Measurements from ENCODE around the gene CYBB.

CYBB gene

GRCh38 chrX:37854148-37854547, 74.3 kb downstream of the CYBB start:
- H3K23ac ChIP-seq (ENCODE audit: low read depth, low read length, poor library complexity): no peak overlapping the region
- H2AK5ac ChIP-seq (ENCODE audit: low read depth, low read length): no peak overlapping the region
- H3K36me3 ChIP-seq (replicated peaks in 1 of 2; ENCODE audit: control insufficient read depth in 2 of 2, insufficient read depth in 2 of 2, low read length in 2 of 2): no peaks in the 10 kb centered on the region
- H3K4me3 ChIP-seq (ENCODE audit: low read length in 2 of 2): no peak overlapping the region
- no peak overlapping the region for H2BK5ac ChIP-seq (ENCODE audit: low read length)
- no peak overlapping the region for H2AFZ ChIP-seq (ENCODE audit: low read length)
- H2BK15ac ChIP-seq (ENCODE audit: low read length): no peak overlapping the region
- H3K27me3 ChIP-seq (ENCODE audit: control insufficient read depth in 3 of 3, insufficient read depth in 3 of 3, low read depth in 1 of 3, low read length in 3 of 3): no peaks in the 10 kb centered on the region
- H3K4ac ChIP-seq (ENCODE audit: low read length): no peak overlapping the region
- no peak overlapping the region for H3K9ac ChIP-seq (ENCODE audit: low read depth, low read length, poor library complexity)
- no peak overlapping the region for H3K14ac ChIP-seq (ENCODE audit: low read length)
- H4K8ac ChIP-seq (ENCODE audit: low read depth, low read length): no peak overlapping the region
- H3K4me2 ChIP-seq (ENCODE audit: insufficient read depth, low read length, poor library complexity, severe bottlenecking): no peak overlapping the region
- no peak overlapping the region for H2BK12ac ChIP-seq (ENCODE audit: low read length)
- H2BK120ac ChIP-seq (ENCODE audit: low read depth, low read length): no peak overlapping the region
- H4K91ac ChIP-seq (ENCODE audit: low read depth, low read length, poor library complexity): no peak overlapping the region
- no peak overlapping the region for H3K27ac ChIP-seq (replicated peaks; ENCODE audit: low read length)
- no CpG with 5 or more reads among the region's 3 CpGs for WGBS, 2 donors (ENCODE audit: extremely low coverage in 2 of 2, insufficient read length in 2 of 2, insufficient replicate concordance in 1 of 2)
- H3K79me1 ChIP-seq (ENCODE audit: low read depth, low read length): no peaks in the 10 kb centered on the region
- H3K9me3 ChIP-seq (replicated peaks in 1 of 2; ENCODE audit: control insufficient read depth in 2 of 2, insufficient read depth in 1 of 2, low read depth in 1 of 2, low read length in 2 of 2): no peaks in the 10 kb centered on the region
- H3K4me1 ChIP-seq (ENCODE audit: control insufficient read depth in 2 of 2, insufficient read depth in 1 of 2, low read depth in 1 of 2, low read length in 2 of 2): no peaks in the 10 kb centered on the region
- no peak for DNase-seq (ENCODE audit: low spot score)
- no peak overlapping the region for H3K18ac ChIP-seq (ENCODE audit: low read length)

DNA sequence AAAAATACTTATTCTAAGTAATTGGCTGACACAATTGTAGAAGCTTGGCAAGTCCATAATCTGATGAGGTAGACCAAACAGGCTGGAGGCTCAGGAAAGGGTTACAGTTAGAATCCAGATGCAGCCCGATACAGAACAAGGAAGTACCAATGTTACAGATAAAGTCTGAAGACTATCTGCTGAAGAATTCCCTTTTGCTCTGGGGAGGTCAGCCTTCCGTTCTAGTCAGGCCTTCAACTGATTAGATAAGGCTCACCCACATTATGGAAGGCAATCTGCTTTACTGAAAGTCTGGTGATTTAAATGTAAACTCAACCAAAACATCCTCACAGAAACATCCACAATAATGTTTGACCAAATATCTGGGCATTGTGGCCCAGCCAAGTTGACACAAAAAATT, 74.9 kb downstream of the CYBB start:
- no peak overlapping the region for H2BK5ac ChIP-seq (ENCODE audit: low read length)
- no peak overlapping the region for H3K27ac ChIP-seq (replicated peaks; ENCODE audit: low read length)
- no peaks in the 10 kb centered on the region for H3K9me3 ChIP-seq (replicated peaks in 1 of 2; ENCODE audit: control insufficient read depth in 2 of 2, insufficient read depth in 1 of 2, low read depth in 1 of 2, low read length in 2 of 2)
- H2AK5ac ChIP-seq (ENCODE audit: low read depth, low read length): no peak overlapping the region
- no peak overlapping the region for H3K4ac ChIP-seq (ENCODE audit: low read length)
- no peak overlapping the region for H2BK120ac ChIP-seq (ENCODE audit: low read depth, low read length)
- H3K36me3 ChIP-seq (replicated peaks in 1 of 2; ENCODE audit: control insufficient read depth in 2 of 2, insufficient read depth in 2 of 2, low read length in 2 of 2): no peaks in the 10 kb centered on the region
- no peaks in the 10 kb centered on the region for H3K4me1 ChIP-seq (ENCODE audit: control insufficient read depth in 2 of 2, insufficient read depth in 1 of 2, low read depth in 1 of 2, low read length in 2 of 2)
- no peak overlapping the region for H3K14ac ChIP-seq (ENCODE audit: low read length)
- no peak overlapping the region for H3K23ac ChIP-seq (ENCODE audit: low read depth, low read length, poor library complexity)
- no peak overlapping the region for H3K4me3 ChIP-seq (ENCODE audit: low read length in 2 of 2)
- H2BK12ac ChIP-seq (ENCODE audit: low read length): no peak overlapping the region
- no peak overlapping the region for H4K91ac ChIP-seq (ENCODE audit: low read depth, low read length, poor library complexity)
- H2AFZ ChIP-seq (ENCODE audit: low read length): no peak overlapping the region
- H3K79me1 ChIP-seq (ENCODE audit: low read depth, low read length): no peaks in the 10 kb centered on the region
- H4K8ac ChIP-seq (ENCODE audit: low read depth, low read length): no peak overlapping the region
- no peak overlapping the region for H3K18ac ChIP-seq (ENCODE audit: low read length)
- DNase-seq (ENCODE audit: low spot score): no peak
- no peak overlapping the region for H2BK15ac ChIP-seq (ENCODE audit: low read length)
- no CpG with 5 or more reads among the region's 2 CpGs for WGBS, 2 donors (ENCODE audit: extremely low coverage in 2 of 2, insufficient read length in 2 of 2, insufficient replicate concordance in 1 of 2)
- H3K4me2 ChIP-seq (ENCODE audit: insufficient read depth, low read length, poor library complexity, severe bottlenecking): no peak overlapping the region
- no peaks in the 10 kb centered on the region for H3K27me3 ChIP-seq (ENCODE audit: control insufficient read depth in 3 of 3, insufficient read depth in 3 of 3, low read depth in 1 of 3, low read length in 3 of 3)
- no peak overlapping the region for H3K9ac ChIP-seq (ENCODE audit: low read depth, low read length, poor library complexity)

DNA sequence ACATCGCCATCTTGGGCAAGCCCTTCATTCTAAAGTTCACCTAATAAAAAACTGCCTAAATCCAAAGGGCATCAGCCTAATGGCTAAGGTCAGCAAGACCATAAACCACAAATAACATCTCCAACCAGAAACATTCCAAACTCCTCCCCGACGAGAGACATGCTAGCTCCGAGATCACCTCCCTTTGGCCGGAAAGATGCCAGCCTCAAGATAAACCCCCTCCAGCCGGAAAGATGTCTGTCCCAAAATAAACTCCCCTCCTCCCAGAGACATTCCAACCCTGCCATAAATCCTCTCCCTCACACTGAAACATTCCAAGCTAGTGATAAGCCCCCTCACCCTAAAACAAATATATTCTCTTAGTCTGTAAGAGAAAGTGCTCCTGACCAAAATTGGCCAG, 80.9 kb downstream of the CYBB start:
- no peaks in the 10 kb centered on the region for H3K79me1 ChIP-seq (ENCODE audit: low read depth, low read length)
- H4K8ac ChIP-seq (ENCODE audit: low read depth, low read length): no peak overlapping the region
- no peak overlapping the region for H2AK5ac ChIP-seq (ENCODE audit: low read depth, low read length)
- H2BK120ac ChIP-seq (ENCODE audit: low read depth, low read length): no peak overlapping the region
- no peak for DNase-seq (ENCODE audit: low spot score)
- no peaks in the 10 kb centered on the region for H3K9me3 ChIP-seq (replicated peaks in 1 of 2; ENCODE audit: control insufficient read depth in 2 of 2, insufficient read depth in 1 of 2, low read depth in 1 of 2, low read length in 2 of 2)
- no peak overlapping the region for H2AFZ ChIP-seq (ENCODE audit: low read length)
- no peak overlapping the region for H3K4ac ChIP-seq (ENCODE audit: low read length)
- no peak overlapping the region for H2BK15ac ChIP-seq (ENCODE audit: low read length)
- no peak overlapping the region for H3K18ac ChIP-seq (ENCODE audit: low read length)
- no peak overlapping the region for H3K23ac ChIP-seq (ENCODE audit: low read depth, low read length, poor library complexity)
- H2BK5ac ChIP-seq (ENCODE audit: low read length): no peak overlapping the region
- H3K4me1 ChIP-seq (ENCODE audit: control insufficient read depth in 2 of 2, insufficient read depth in 1 of 2, low read depth in 1 of 2, low read length in 2 of 2): no peaks in the 10 kb centered on the region
- H4K91ac ChIP-seq (ENCODE audit: low read depth, low read length, poor library complexity): no peak overlapping the region
- no peak overlapping the region for H3K14ac ChIP-seq (ENCODE audit: low read length)
- H3K9ac ChIP-seq (ENCODE audit: low read depth, low read length, poor library complexity): no peak overlapping the region
- no peak overlapping the region for H3K4me2 ChIP-seq (ENCODE audit: insufficient read depth, low read length, poor library complexity, severe bottlenecking)
- H3K4me3 ChIP-seq (ENCODE audit: low read length in 2 of 2): no peak overlapping the region
- no peak overlapping the region for H2BK12ac ChIP-seq (ENCODE audit: low read length)
- H3K36me3 ChIP-seq (replicated peaks in 1 of 2; ENCODE audit: control insufficient read depth in 2 of 2, insufficient read depth in 2 of 2, low read length in 2 of 2): no peaks in the 10 kb centered on the region
- H3K27me3 ChIP-seq (ENCODE audit: control insufficient read depth in 3 of 3, insufficient read depth in 3 of 3, low read depth in 1 of 3, low read length in 3 of 3): no peaks in the 10 kb centered on the region
- WGBS, 2 donors (ENCODE audit: extremely low coverage in 2 of 2, insufficient read length in 2 of 2, insufficient replicate concordance in 1 of 2): no CpG with 5 or more reads among the region's 6 CpGs
- H3K27ac ChIP-seq (replicated peaks; ENCODE audit: low read length): no peak overlapping the region

DNA sequence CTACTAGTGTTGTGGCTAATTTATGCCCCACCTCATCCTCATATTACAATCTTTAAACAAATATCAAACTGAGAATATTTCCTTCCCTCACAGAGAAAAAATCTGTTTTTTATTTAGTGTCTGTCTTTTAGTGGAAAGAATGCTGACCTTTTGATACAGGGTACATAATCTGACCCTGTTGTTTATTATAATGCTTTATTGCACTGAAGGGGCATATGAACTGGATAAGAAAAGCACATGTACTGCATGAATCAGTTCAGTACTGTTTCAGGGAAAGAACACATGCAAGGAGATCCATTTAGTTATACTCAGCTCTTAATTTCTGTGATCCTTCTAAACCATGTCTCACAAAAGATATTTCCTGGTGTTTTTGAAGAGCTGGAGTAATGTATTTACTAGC, 83.0 kb downstream of the CYBB start:
- Histone ChIP-seq H3K23ac (ENCODE audit: low read depth, low read length, poor library complexity) (no peak overlapping the region), H3K4ac (ENCODE audit: low read length) (no peak overlapping the region), H2AK5ac (ENCODE audit: low read depth, low read length) (no peak overlapping the region), H3K4me3 (ENCODE audit: low read length in 2 of 2) (no peak overlapping the region), H3K79me1 (ENCODE audit: low read depth, low read length) (no peaks in the 10 kb centered on the region), H3K4me1 (ENCODE audit: control insufficient read depth in 2 of 2, insufficient read depth in 1 of 2, low read depth in 1 of 2, low read length in 2 of 2) (no peaks in the 10 kb centered on the region), H3K18ac (ENCODE audit: low read length) (no peak overlapping the region), H2BK15ac (ENCODE audit: low read length) (no peak overlapping the region), H3K36me3 (replicated peaks in 1 of 2; ENCODE audit: control insufficient read depth in 2 of 2, insufficient read depth in 2 of 2, low read length in 2 of 2) (no peaks in the 10 kb centered on the region), H3K9me3 (replicated peaks in 1 of 2; ENCODE audit: control insufficient read depth in 2 of 2, insufficient read depth in 1 of 2, low read depth in 1 of 2, low read length in 2 of 2) (no peaks in the 10 kb centered on the region), H2AFZ (ENCODE audit: low read length) (no peak overlapping the region), H3K27me3 (ENCODE audit: control insufficient read depth in 3 of 3, insufficient read depth in 3 of 3, low read depth in 1 of 3, low read length in 3 of 3) (no peaks in the 10 kb centered on the region), H4K8ac (ENCODE audit: low read depth, low read length) (no peak overlapping the region), H3K27ac (replicated peaks; ENCODE audit: low read length) (no peak overlapping the region), H4K91ac (ENCODE audit: low read depth, low read length, poor library complexity) (no peak overlapping the region), H2BK12ac (ENCODE audit: low read length) (no peak overlapping the region), H3K4me2 (ENCODE audit: insufficient read depth, low read length, poor library complexity, severe bottlenecking) (no peak overlapping the region), H3K14ac (ENCODE audit: low read length) (no peak overlapping the region), H2BK120ac (ENCODE audit: low read depth, low read length) (no peak overlapping the region), H2BK5ac (ENCODE audit: low read length) (no peak overlapping the region), H3K9ac (ENCODE audit: low read depth, low read length, poor library complexity) (no peak overlapping the region)
- no peak for DNase-seq (ENCODE audit: low spot score)

Measured in neuronal stem cell (in vitro differentiated cells).